Measurements from ENCODE around the gene OR5H14.
"Not testable (repeated sequence)": the region's sequence is repeated elsewhere in the genome, so short reads cannot be mapped to it uniquely, and the experiment has no call there.

GRCh38 chr3:98196293-98196692 lies 49.0 kb downstream of the OR5H14 start:
- TF ChIP-seq, protein P1, sequence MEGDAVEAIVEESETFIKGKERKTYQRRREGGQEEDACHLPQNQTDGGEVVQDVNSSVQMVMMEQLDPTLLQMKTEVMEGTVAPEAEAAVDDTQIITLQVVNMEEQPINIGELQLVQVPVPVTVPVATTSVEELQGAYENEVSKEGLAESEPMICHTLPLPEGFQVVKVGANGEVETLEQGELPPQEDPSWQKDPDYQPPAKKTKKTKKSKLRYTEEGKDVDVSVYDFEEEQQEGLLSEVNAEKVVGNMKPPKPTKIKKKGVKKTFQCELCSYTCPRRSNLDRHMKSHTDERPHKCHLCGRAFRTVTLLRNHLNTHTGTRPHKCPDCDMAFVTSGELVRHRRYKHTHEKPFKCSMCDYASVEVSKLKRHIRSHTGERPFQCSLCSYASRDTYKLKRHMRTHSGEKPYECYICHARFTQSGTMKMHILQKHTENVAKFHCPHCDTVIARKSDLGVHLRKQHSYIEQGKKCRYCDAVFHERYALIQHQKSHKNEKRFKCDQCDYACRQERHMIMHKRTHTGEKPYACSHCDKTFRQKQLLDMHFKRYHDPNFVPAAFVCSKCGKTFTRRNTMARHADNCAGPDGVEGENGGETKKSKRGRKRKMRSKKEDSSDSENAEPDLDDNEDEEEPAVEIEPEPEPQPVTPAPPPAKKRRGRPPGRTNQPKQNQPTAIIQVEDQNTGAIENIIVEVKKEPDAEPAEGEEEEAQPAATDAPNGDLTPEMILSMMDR (IDR thresholded peaks at IDR 0.05; ENCODE audit: borderline replicate concordance, extremely low read depth, low read length, poor library complexity, severe bottlenecking), result not testable (repeated sequence)
- not testable (repeated sequence) for TF ChIP-seq EZH2 (IDR thresholded peaks at IDR 0.05; ENCODE audit: borderline replicate concordance, low read depth, low read length, severe bottlenecking)
